Astrocyte (in vitro differentiated cells and primary cell): ENCODE data around the gene SHE.

Source experiments
- EZH2 ChIP-seq: IDR thresholded peaks from 2 replicates; pipeline ENCODE4 v1.6.1; 2012; ENCODE audit warnings: mild to moderate bottlenecking, low read length, inconsistent platforms; ENCODE audit not compliant: insufficient read depth
- TF ChIP-seq, protein P1 (sequence below): IDR thresholded peaks from 2 replicates; pipeline ENCODE4 v1.5.1; 2011; ENCODE audit warnings: low read depth, mild to moderate bottlenecking, inconsistent platforms, low read length, moderate library complexity; ENCODE audit not compliant: insufficient read depth

DNA sequence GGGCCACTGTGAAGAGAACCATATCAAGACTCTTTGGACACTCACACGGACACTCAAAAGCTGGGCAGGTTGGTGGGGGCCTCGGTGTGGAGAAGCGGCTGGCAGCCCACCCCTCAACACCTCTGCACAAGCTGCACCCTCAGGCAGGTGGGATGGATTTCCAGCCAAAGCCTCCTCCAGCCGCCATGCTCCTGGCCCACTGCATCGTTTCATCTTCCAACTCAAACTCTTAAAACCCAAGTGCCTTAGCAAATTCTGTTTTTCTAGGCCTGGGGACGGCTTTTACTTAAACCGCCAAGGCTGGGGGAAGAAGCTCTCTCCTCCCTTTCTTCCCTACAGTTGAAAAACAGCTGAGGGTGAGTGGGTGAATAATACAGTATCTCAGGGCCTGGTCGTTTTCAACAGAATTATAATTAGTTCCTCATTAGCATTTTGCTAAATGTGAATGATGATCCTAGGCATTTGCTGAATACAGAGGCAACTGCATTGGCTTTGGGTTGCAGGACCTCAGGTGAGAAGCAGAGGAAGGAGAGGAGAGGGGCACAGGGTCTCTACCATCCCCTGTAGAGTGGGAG, 36.5 kb downstream of the SHE start:
- TF ChIP-seq, protein P1, sequence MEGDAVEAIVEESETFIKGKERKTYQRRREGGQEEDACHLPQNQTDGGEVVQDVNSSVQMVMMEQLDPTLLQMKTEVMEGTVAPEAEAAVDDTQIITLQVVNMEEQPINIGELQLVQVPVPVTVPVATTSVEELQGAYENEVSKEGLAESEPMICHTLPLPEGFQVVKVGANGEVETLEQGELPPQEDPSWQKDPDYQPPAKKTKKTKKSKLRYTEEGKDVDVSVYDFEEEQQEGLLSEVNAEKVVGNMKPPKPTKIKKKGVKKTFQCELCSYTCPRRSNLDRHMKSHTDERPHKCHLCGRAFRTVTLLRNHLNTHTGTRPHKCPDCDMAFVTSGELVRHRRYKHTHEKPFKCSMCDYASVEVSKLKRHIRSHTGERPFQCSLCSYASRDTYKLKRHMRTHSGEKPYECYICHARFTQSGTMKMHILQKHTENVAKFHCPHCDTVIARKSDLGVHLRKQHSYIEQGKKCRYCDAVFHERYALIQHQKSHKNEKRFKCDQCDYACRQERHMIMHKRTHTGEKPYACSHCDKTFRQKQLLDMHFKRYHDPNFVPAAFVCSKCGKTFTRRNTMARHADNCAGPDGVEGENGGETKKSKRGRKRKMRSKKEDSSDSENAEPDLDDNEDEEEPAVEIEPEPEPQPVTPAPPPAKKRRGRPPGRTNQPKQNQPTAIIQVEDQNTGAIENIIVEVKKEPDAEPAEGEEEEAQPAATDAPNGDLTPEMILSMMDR: no peak
- TF ChIP-seq EZH2: no peak
